CD4-positive, alpha-beta memory T cell (primary cell): Measurements from ENCODE around the gene BCORL1. TPM values are rescaled to one million over a fixed set of nuclear protein-coding genes. Genes with fewer than 3 reads are reported as not detected.

Experiments
- CTCF ChIA-PET: fragments of 350-600 bp; sonication (Branson Sonifier 250); formaldehyde crosslinking; loops from one replicate; lab custom pipeline; 2021; ENCODE audit warnings: inconsistent platforms; ENCODE audit not compliant: partially characterized antibody; lab: Charles Lee
- POLR2A ChIA-PET: fragments of 350-600 bp; sonication (Branson Sonifier 250); formaldehyde crosslinking; loops from one replicate; lab custom pipeline; 2021; ENCODE audit not compliant: partially characterized antibody; lab: Charles Lee
- DNase-seq, 5 donors: peaks; one replicate each; pipeline versions ENCODE4 v3.0.0 to v3.0.0-alpha.2; 2020 to 2022; ENCODE audit warnings: mixed read lengths in 1 of 5
- H3K27ac ChIP-seq: one replicate; pipeline ENCODE4 v1.7.0; 2013; ENCODE audit warnings: low read depth, low read length
- H3K27me3 ChIP-seq: 2 replicates; pipeline ENCODE4 v1.7.0; 2013; ENCODE audit warnings: mild to moderate bottlenecking, low read length, moderate library complexity; ENCODE audit not compliant: insufficient read depth
- H3K36me3 ChIP-seq: 2 replicates; pipeline ENCODE4 v1.7.0; 2013; ENCODE audit warnings: mild to moderate bottlenecking, low read length, moderate library complexity; ENCODE audit not compliant: insufficient read depth
- H3K4me1 ChIP-seq: 2 replicates; pipeline ENCODE4 v1.7.0; 2013; ENCODE audit warnings: mild to moderate bottlenecking, low read length, moderate library complexity; ENCODE audit not compliant: insufficient read depth
- H3K4me3 ChIP-seq, 2 donors: one replicate each; pipeline ENCODE4 v1.7.0; 2013; ENCODE audit warnings: low read length in 2 of 2, mild to moderate bottlenecking in 1 of 2
- H3K9me3 ChIP-seq, 2 donors: one replicate each; pipeline ENCODE4 v1.7.0; 2013; ENCODE audit warnings: low read length in 2 of 2, control low read depth in 1 of 2; ENCODE audit not compliant: control insufficient read depth in 1 of 2
- H3K27ac Mint-ChIP-seq, 7 donors: one replicate each; pipeline ENCODE4 v1.8.0; 2020 to 2021; ENCODE audit warnings: mixed read lengths in 7 of 7, mild to moderate bottlenecking in 6 of 7, inconsistent platforms in 3 of 7, moderate library complexity in 3 of 7
- H3K27me3 Mint-ChIP-seq, 2 donors: one replicate each; pipeline ENCODE4 v1.8.0; 2020 to 2021; ENCODE audit warnings: mixed read lengths in 2 of 2
- H3K36me3 Mint-ChIP-seq, 2 donors: one replicate each; pipeline ENCODE4 v1.8.0; 2020 to 2021; ENCODE audit warnings: mixed read lengths in 2 of 2, inconsistent platforms in 1 of 2, mild to moderate bottlenecking in 1 of 2
- H3K4me1 Mint-ChIP-seq, 4 donors: one replicate each; pipeline ENCODE4 v1.8.0; 2020 to 2021; ENCODE audit warnings: mixed read lengths in 4 of 4, mild to moderate bottlenecking in 1 of 4
- H3K4me3 Mint-ChIP-seq, 8 donors: one replicate each; pipeline ENCODE4 v1.8.0; 2020 to 2021; ENCODE audit warnings: mixed read lengths in 8 of 8, mild to moderate bottlenecking in 7 of 8, moderate library complexity in 6 of 8, inconsistent platforms in 3 of 8
- H3K9me3 Mint-ChIP-seq, 8 donors: one replicate each; pipeline ENCODE4 v1.8.0; 2020 to 2021; ENCODE audit warnings: mixed read lengths in 8 of 8, mild to moderate bottlenecking in 5 of 8, inconsistent platforms in 3 of 8, moderate library complexity in 1 of 8
- intact Hi-C: fragments of 100-400 bp; cut with micrococcal nuclease; formaldehyde crosslinking; loops from one replicate; pipeline ENCODE4 v1.15.1; 2023
- polyA plus RNA-seq, 2 donors: library from polyadenylated mRNA; unstranded; fragments of 300-500 nt; fragmentation: Illumina TruSeq; gene quantifications; one replicate each; pipeline ENCODE4 v1.2.3, GENCODE V29; 2021
- total RNA-seq, 2 experiments: library from RNA; stranded (reverse); gene quantifications; one replicate each; pipeline ENCODE4 v1.2.3, GENCODE V29; 2021

Gene BCORL1
- total and polyA plus RNA-seq, 4 experiments from 2014 or later: 0.09 to 14.2 (median 9.3) TPM

DNA sequence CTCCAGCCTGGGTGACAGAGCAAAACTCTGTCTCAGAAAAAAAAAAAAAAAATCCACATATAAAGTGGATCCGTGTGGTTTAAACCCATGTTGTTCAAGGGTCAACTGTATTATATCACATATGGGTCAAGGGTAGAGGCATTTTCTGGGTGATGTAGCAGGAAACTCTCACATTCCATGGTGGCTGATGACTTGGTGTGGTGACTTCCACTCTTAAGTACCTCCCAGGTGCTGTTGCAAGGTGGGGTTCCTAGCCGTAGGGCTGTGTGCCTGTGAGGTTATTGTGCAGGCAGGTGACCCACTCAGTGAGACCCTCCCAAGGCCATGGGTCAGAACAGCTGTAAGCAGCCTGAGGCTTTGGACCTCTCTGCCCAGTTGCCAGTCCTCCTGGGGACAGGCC is 110.8 kb downstream of the BCORL1 start:
- Histone ChIP-seq H3K27me3 (no peaks in the 10 kb centered on the region), H3K9me3 (no peaks in the 10 kb centered on the region), H3K36me3 (no peaks in the 10 kb centered on the region), H3K4me1 (peaks cover 79% of the 10 kb centered on the region), H3K4me3 (peak overlapping the region in 1 of 2 donors; percentile 28), H3K27ac (no peak overlapping the region)
- intact Hi-C loops: no loop called here
- H3K36me3 Mint-ChIP-seq: peaks cover 0 to 4% of the 10 kb centered on the region in 2 donors
- no peak for DNase-seq
- no peaks in the 10 kb centered on the region for H3K9me3 Mint-ChIP-seq
- POLR2A ChIA-PET: interaction anchor here (8.2 kb wide), 1 partner anchor 16 kb away, joined by 57 read pairs; the partner anchor contains the start of gene ELF4
- H3K27ac Mint-ChIP-seq: peak overlapping the region; percentile 30 to 96 (median 73)
- CTCF ChIA-PET: interaction anchor here (0.8 kb wide), 1 partner anchor 26 kb away, joined by 3 read pairs; no protein-coding TSS in a partner anchor
- H3K27me3 Mint-ChIP-seq: no peaks in the 10 kb centered on the region
- H3K4me1 Mint-ChIP-seq: peaks cover 33 to 83% (median 61%) of the 10 kb centered on the region in 4 donors
- peak overlapping the region in 3 of 8 donors; percentile 15 to 56 (median 33) for H3K4me3 Mint-ChIP-seq

GRCh38 chrX:130094696-130095095 is 112.3 kb downstream of the BCORL1 start:
- H3K4me3 ChIP-seq: no peak overlapping the region
- ChIA-PET POLR2A (interaction anchor here (1.0 to 8.2 kb wide), 7 partner anchors 9 to 77 kb away, joined by 3 to 57 read pairs (median 6); partner anchors contain the start of genes ELF4 and RAB33A), CTCF (interaction anchor here (1.3 to 6.5 kb wide), 6 partner anchors 11 to 26 kb away, joined by 3 to 49 read pairs (median 6); no protein-coding TSS in a partner anchor)
- intact Hi-C loops: no loop called here
- no peak overlapping the region for H3K27ac ChIP-seq
- H3K27me3 ChIP-seq: no peaks in the 10 kb centered on the region
- peaks cover 85% of the 10 kb centered on the region for H3K4me1 ChIP-seq
- Mint-ChIP-seq H3K4me3 (peak overlapping the region in 5 of 8 donors; percentile 3 to 39 (median 21)), H3K9me3 (no peaks in the 10 kb centered on the region), H3K27me3 (no peaks in the 10 kb centered on the region), H3K27ac (peak overlapping the region in 6 of 7 donors; percentile 32 to 84 (median 79)), H3K36me3 (peaks cover 0 to 4% of the 10 kb centered on the region in 2 donors), H3K4me1 (peaks cover 36 to 82% (median 64%) of the 10 kb centered on the region in 4 donors)
- H3K36me3 ChIP-seq: no peaks in the 10 kb centered on the region
- no peak for DNase-seq
- H3K9me3 ChIP-seq: no peaks in the 10 kb centered on the region

- no peaks in the 10 kb centered on the region for H3K27me3 Mint-ChIP-seq
- Histone ChIP-seq H3K4me3 (no peak overlapping the region), H3K27me3 (no peaks in the 10 kb centered on the region), H3K9me3 (no peaks in the 10 kb centered on the region), H3K36me3 (no peaks in the 10 kb centered on the region), H3K27ac (no peak overlapping the region), H3K4me1 (peaks cover 90% of the 10 kb centered on the region)
- H3K9me3 Mint-ChIP-seq: no peaks in the 10 kb centered on the region
- ChIA-PET POLR2A (interaction anchor here (0.6 to 8.2 kb wide), 9 partner anchors 9 to 352 kb away, joined by 3 to 57 read pairs (median 5); partner anchors contain the start of genes ELF4 and RAB33A), CTCF (interaction anchor here (1.3 to 6.5 kb wide), 6 partner anchors 10 to 25 kb away, joined by 3 to 49 read pairs (median 5); no protein-coding TSS in a partner anchor)
- peak overlapping the region; percentile 48 to 89 (median 79) for H3K27ac Mint-ChIP-seq
- peaks cover 0 to 4% of the 10 kb centered on the region in 2 donors for H3K36me3 Mint-ChIP-seq
- H3K4me3 Mint-ChIP-seq: peak overlapping the region in 6 of 8 donors; percentile 0 to 40 (median 24)
- peaks cover 41 to 83% (median 64%) of the 10 kb centered on the region in 4 donors for H3K4me1 Mint-ChIP-seq
- no peak for DNase-seq
- intact Hi-C loops: no loop called here
These were observed 113.0 kb downstream of the BCORL1 start for GRCh38 chrX:130095249-130096030.

DNA sequence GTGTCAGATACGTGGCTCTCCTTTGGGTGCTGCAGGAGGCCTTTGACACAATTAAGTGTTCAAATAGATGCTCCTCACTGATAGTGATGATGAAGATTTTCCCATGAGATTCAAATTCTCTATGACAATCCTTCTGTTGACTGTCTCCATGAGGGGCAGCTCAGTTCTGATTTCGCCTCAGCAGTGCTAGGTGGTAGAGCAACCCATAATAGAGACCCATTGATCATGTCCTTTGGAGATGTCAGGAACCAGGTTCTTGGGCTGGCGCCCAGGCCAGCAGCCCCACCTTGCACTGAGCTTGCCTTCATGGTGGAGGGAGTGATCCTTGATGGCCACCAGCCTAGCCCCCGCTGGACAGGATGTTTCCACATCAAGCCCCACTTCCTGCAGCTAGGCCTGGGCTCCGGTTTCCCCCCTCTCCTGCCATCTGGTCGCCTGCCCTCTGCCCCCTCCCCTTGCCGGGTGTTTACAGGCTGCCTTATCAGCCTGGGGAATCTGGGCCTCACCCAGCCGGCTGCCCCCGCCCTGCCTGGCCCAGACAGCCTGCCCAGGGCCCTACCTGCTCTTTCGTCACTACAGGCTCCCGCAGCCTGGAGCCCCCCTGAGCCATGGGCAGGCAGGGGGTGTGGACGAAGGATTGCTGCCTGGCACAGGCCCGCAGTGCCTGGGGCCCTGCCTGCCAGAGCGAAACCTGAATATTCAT is 115.2 kb downstream of the BCORL1 start:
- Histone ChIP-seq H3K4me3 (no peak overlapping the region), H3K9me3 (no peaks in the 10 kb centered on the region), H3K27me3 (no peaks in the 10 kb centered on the region), H3K27ac (peak overlapping the region; percentile 40), H3K36me3 (no peaks in the 10 kb centered on the region), H3K4me1 (peaks cover 92% of the 10 kb centered on the region)
- Mint-ChIP-seq H3K9me3 (no peaks in the 10 kb centered on the region), H3K4me3 (peak overlapping the region in 7 of 8 donors; percentile 59 to 77 (median 73)), H3K27me3 (no peaks in the 10 kb centered on the region), H3K4me1 (peaks cover 39 to 80% (median 60%) of the 10 kb centered on the region in 4 donors), H3K36me3 (peaks cover 3 to 4% of the 10 kb centered on the region in 2 donors), H3K27ac (peak overlapping the region; percentile 83 to 94 (median 91))
- ChIA-PET POLR2A (interaction anchor here (0.6 to 8.2 kb wide), 8 partner anchors 12 to 420 kb away, joined by 4 to 57 read pairs (median 6); partner anchors contain the start of genes AIFM1 and ELF4), CTCF (interaction anchor here (1.1 to 6.5 kb wide), 2 partner anchors 11 to 17 kb away, joined by 3 to 49 read pairs; no protein-coding TSS in a partner anchor)
- intact Hi-C loops: no loop called here
- peak; percentile 45 to 75 (median 47) for DNase-seq

DNA sequence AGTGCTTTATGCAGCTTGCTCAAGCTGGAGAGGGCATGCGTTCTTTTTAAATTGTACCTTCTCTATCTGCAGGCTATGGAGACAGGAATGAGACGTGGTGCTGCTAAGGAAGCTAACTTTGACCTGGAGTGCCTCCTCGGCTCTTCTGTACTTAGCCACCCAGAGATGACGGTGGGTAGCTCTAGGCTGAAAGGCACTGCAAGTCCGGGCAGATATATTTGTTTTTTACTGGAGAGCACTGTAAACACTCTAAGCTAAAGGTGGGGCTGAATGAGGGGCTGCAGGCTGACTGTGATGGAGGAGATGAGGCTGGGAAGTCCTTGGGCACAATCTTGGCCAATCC is 115.7 kb downstream of the BCORL1 start:
- no peaks in the 10 kb centered on the region for H3K9me3 Mint-ChIP-seq
- peak overlapping the region; percentile 83 to 94 (median 91) for H3K27ac Mint-ChIP-seq
- H3K27me3 ChIP-seq: no peaks in the 10 kb centered on the region
- no peaks in the 10 kb centered on the region for H3K27me3 Mint-ChIP-seq
- no peak overlapping the region for H3K4me3 ChIP-seq
- H3K4me1 Mint-ChIP-seq: peaks cover 42 to 80% (median 60%) of the 10 kb centered on the region in 4 donors
- no peaks in the 10 kb centered on the region for H3K36me3 ChIP-seq
- ChIA-PET POLR2A (interaction anchor here (1.6 to 8.2 kb wide), 7 partner anchors 11 to 420 kb away, joined by 4 to 57 read pairs (median 7); partner anchors contain the start of genes AIFM1 and ELF4), CTCF (interaction anchor here (0.7 to 6.5 kb wide), 3 partner anchors 11 to 22 kb away, joined by 3 to 49 read pairs (median 3); no protein-coding TSS in a partner anchor)
- H3K36me3 Mint-ChIP-seq: peaks cover 4 to 6% of the 10 kb centered on the region in 2 donors
- no peak for DNase-seq
- H3K4me3 Mint-ChIP-seq: peak overlapping the region in 7 of 8 donors; percentile 59 to 77 (median 73)
- peaks cover 92% of the 10 kb centered on the region for H3K4me1 ChIP-seq
- peak overlapping the region; percentile 40 for H3K27ac ChIP-seq
- intact Hi-C loops: no loop called here
- no peaks in the 10 kb centered on the region for H3K9me3 ChIP-seq

DNA sequence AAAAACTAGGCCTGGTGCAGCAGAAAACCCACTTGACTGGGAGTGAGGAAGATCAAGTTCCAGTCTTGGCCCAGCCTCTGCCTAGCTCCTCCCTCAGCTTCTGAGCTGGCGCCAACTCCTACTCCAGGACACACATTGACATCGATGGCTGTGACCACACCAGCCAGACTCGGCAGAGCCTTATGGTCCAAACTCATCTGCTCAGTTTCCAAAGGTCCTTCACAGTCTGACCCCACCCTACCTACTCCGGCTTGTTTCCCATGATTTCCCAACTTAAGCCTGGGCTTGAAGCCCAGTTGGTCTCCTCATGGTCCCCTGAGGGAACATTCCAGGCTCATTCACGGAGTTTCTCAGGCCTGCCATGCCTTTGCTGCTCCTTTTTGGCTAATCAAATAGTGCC is 117.7 kb downstream of the BCORL1 start:
- peaks cover 94% of the 10 kb centered on the region for H3K4me1 ChIP-seq
- Mint-ChIP-seq H3K27me3 (no peaks in the 10 kb centered on the region), H3K4me3 (peak overlapping the region in 2 of 8 donors; percentile 49 to 59), H3K27ac (peak overlapping the region in 6 of 7 donors; percentile 66 to 86 (median 74)), H3K36me3 (peaks cover 4 to 10% of the 10 kb centered on the region in 2 donors), H3K4me1 (peaks cover 44 to 83% (median 64%) of the 10 kb centered on the region in 4 donors), H3K9me3 (no peaks in the 10 kb centered on the region)
- peak overlapping the region; percentile 5 for H3K27ac ChIP-seq
- no peak for DNase-seq
- no peaks in the 10 kb centered on the region for H3K36me3 ChIP-seq
- intact Hi-C loops: loop anchor here (1.0 kb wide), 1 partner anchor 9 kb away; no protein-coding TSS in a partner anchor
- ChIA-PET POLR2A (interaction anchor here (4.3 to 8.2 kb wide), 2 partner anchors 9 to 14 kb away, joined by 28 to 57 read pairs; partner anchors contain the start of gene ELF4), CTCF (interaction anchor here (0.6 to 6.5 kb wide), 4 partner anchors 8 to 21 kb away, joined by 3 to 49 read pairs (median 5); no protein-coding TSS in a partner anchor)
- no peak overlapping the region for H3K4me3 ChIP-seq
- H3K27me3 ChIP-seq: no peaks in the 10 kb centered on the region
- no peaks in the 10 kb centered on the region for H3K9me3 ChIP-seq
